A549 (cell line): Measurements from ENCODE around the gene CCDC187. TPM values are rescaled to one million over a fixed set of nuclear protein-coding genes. Genes with fewer than 3 reads are reported as not detected.

Experiments used
- ATAC-seq, 2 experiments: fragments of 200-7000 bp in 1 of 2; fragments of >200 bp in 1 of 2; cut with Nextera tagmentation in 1 of 2; cut with Tn5 transposase in 1 of 2; 3 replicates each; pipeline versions ENCODE4 v1.8.0 to v1.9.1; 2018 to 2020; ENCODE audit warnings: mild to moderate bottlenecking in 1 of 2, moderate library complexity in 1 of 2
- CTCF ChIA-PET: fragments of 300-600 bp; sonication (Branson Sonifier 250); formaldehyde crosslinking; extraction: SDS; loops from one replicate; lab custom pipeline; 2021; ENCODE audit warnings: antibody characterized with exemption, inconsistent platforms; lab: Yijun Ruan, JAX
- POLR2A ChIA-PET: fragments of 350-600 bp; formaldehyde crosslinking; extraction: SDS; loops from one replicate; lab custom pipeline; 2021; ENCODE audit warnings: antibody characterized with exemption, inconsistent platforms; lab: Yijun Ruan, JAX
- DNase-seq, 2 experiments: peaks; one replicate each; pipeline versions ENCODE4 v3.0.0 to v3.0.0-alpha.2; 2011 to 2016; ENCODE audit warnings: low read depth in 1 of 2, low spot score in 1 of 2
- FAIRE-seq: peaks from 2 replicates; lab custom pipeline; 2011; peaks lifted over from hg19 to GRCh38; lab: Jason Lieb, UNC
- H3K27ac ChIP-seq, 2 experiments: fragments of >200 bp; sonication (Bioruptor Twin); formaldehyde crosslinking; 3 replicates each; pipeline ENCODE4 v1.5.1; 2016 to 2017
- H3K4me1 ChIP-seq: fragments of >200 bp; sonication (Bioruptor Twin); formaldehyde crosslinking; 3 replicates; pipeline ENCODE4 v1.6.1; 2016
- H3K4me2 ChIP-seq: fragments of >200 bp; sonication (Bioruptor Twin); formaldehyde crosslinking; 3 replicates; pipeline ENCODE4 v1.6.1; 2016
- H3K4me3 ChIP-seq: fragments of >200 bp; sonication (Bioruptor Twin); formaldehyde crosslinking; 3 replicates; pipeline ENCODE4 v1.5.1; 2016
- H3K9me3 ChIP-seq: fragments of >200 bp; sonication (Bioruptor Twin); formaldehyde crosslinking; 3 replicates; pipeline ENCODE4 v1.6.1; 2016
- BCL3 ChIP-seq: fragments of >200 bp; sonication (Bioruptor Twin); formaldehyde crosslinking; IDR thresholded peaks from 3 replicates; pipeline ENCODE4 v1.6.1; 2016
- BHLHE40 ChIP-seq: IDR thresholded peaks from 2 replicates; pipeline ENCODE4 v1.6.1; 2012; ENCODE audit warnings: low read depth, low read length, inconsistent platforms
- CHD4 ChIP-seq: fragments of 200-600 bp; sonication (generic); IDR thresholded peaks from 2 replicates; pipeline ENCODE4 v1.6.1; 2016; ENCODE audit warnings: antibody characterized with exemption, mild to moderate bottlenecking, borderline replicate concordance
- E2F6 ChIP-seq: IDR thresholded peaks from 2 replicates; pipeline ENCODE4 v1.6.1; 2012; ENCODE audit warnings: low read depth, borderline replicate concordance
- ESRRA ChIP-seq: fragments of 150-350 bp; IDR thresholded peaks from 2 replicates; pipeline ENCODE4 v1.6.1; 2014; ENCODE audit warnings: mild to moderate bottlenecking, low read length, borderline replicate concordance
- FOSL2 ChIP-seq, 2 experiments: fragments of 450-650 bp in 1 of 2; fragments of >200 bp in 1 of 2; sonication (Bioruptor Twin) in 1 of 2; formaldehyde crosslinking; IDR thresholded peaks; 2 replicates each; pipeline versions ENCODE4 v1.5.0 to v1.6.1; 2016 to 2020; ENCODE audit warnings: mild to moderate bottlenecking in 1 of 2, moderate library complexity in 1 of 2
- HEYL ChIP-seq: fragments of 250-450 bp; sonication (Bioruptor Pico); IDR thresholded peaks from 2 replicates; pipeline ENCODE4 v1.8.0; 2021; ENCODE audit warnings: mild to moderate bottlenecking, moderate library complexity
- HOXA7 ChIP-seq: fragments of 250-450 bp; sonication (Bioruptor Pico); IDR thresholded peaks from 2 replicates; pipeline ENCODE4 v1.5.0; 2020; ENCODE audit warnings: mild to moderate bottlenecking, moderate library complexity
- HOXB5 ChIP-seq: fragments of 250-450 bp; sonication (Bioruptor Pico); IDR thresholded peaks from 2 replicates; pipeline ENCODE4 v1.5.0; 2020; ENCODE audit warnings: mild to moderate bottlenecking, moderate library complexity
- JUN ChIP-seq, 2 experiments: fragments of >200 bp; sonication (Bioruptor Twin); formaldehyde crosslinking; IDR thresholded peaks; 2 replicates in 1 of 2; 3 replicates in 1 of 2; pipeline ENCODE4 v1.6.1; 2016 to 2017
- KDM1A ChIP-seq: fragments of 200-600 bp; sonication (generic); IDR thresholded peaks from 2 replicates; pipeline ENCODE4 v1.6.1; 2016; ENCODE audit warnings: low read depth, mild to moderate bottlenecking
- KDM5A ChIP-seq: fragments of 200-600 bp; sonication (generic); IDR thresholded peaks from 2 replicates; pipeline ENCODE4 v1.6.1; 2016; ENCODE audit warnings: antibody characterized with exemption, mild to moderate bottlenecking
- MAX ChIP-seq: IDR thresholded peaks from 2 replicates; pipeline ENCODE4 v1.6.1; 2012
- MAZ ChIP-seq: fragments of 150-350 bp; IDR thresholded peaks from 2 replicates; pipeline ENCODE4 v1.6.1; 2014; ENCODE audit warnings: antibody characterized with exemption, low read depth, low read length, borderline replicate concordance
- NFE2L2 ChIP-seq: fragments of 150-350 bp; conservative IDR thresholded peaks from 2 replicates; pipeline ENCODE4 v1.6.1; 2014; ENCODE audit warnings: low read length
- SMC3 ChIP-seq: fragments of >200 bp; sonication (Bioruptor Twin); formaldehyde crosslinking; IDR thresholded peaks from 3 replicates; pipeline ENCODE4 v1.6.1; 2018; ENCODE audit warnings: inconsistent platforms
- ZC3H11A ChIP-seq: fragments of 450-650 bp; IDR thresholded peaks from 2 replicates; pipeline ENCODE4 v1.6.1; 2014; ENCODE audit warnings: antibody characterized with exemption, mild to moderate bottlenecking
- ZFP36 ChIP-seq: fragments of 450-650 bp; IDR thresholded peaks from 2 replicates; pipeline ENCODE4 v1.6.1; 2014; ENCODE audit warnings: borderline replicate concordance; ENCODE audit not compliant: partially characterized antibody
- WGBS: methylation state at CpG from one replicate; pipeline ENCODE4 v1.1.6; 2017; ENCODE audit errors: missing lambda C conversion rate; 5-methylcytosine and 5-hydroxymethylcytosine counted together
- polyA plus RNA-seq, 4 experiments: library from polyadenylated mRNA; depleted of rRNA in 3 of 4; stranded (reverse); fragments of >200 nt; fragmentation: RNase III in 1 of 4; extraction: RNeasy Plus Mini Kit Qiagen cat#74134 plus additional on column Dnase treatment in 1 of 4; gene quantifications; 2 replicates in 3 of 4; 3 replicates in 1 of 4; pipeline ENCODE4 v1.2.3, GENCODE V29; 2011 to 2017
- TF ChIP-seq, protein P1 (sequence below): fragments of 250-450 bp; sonication (Bioruptor Pico); IDR thresholded peaks from 2 replicates; pipeline ENCODE4 v1.5.0; 2021; ENCODE audit warnings: mild to moderate bottlenecking, moderate library complexity, borderline replicate concordance
- TF ChIP-seq, protein P2 (sequence below): fragments of 150-350 bp; IDR thresholded peaks from 2 replicates; pipeline ENCODE4 v1.6.1; 2014; ENCODE audit warnings: low read depth, mild to moderate bottlenecking, low read length
- TF ChIP-seq, protein P3 (sequence below): fragments of 450-650 bp; IDR thresholded peaks from 2 replicates; pipeline ENCODE4 v1.6.1; 2014; ENCODE audit warnings: antibody characterized with exemption

Gene CCDC187
- polyA plus RNA-seq, 2 of the 4 experiments (the other 2 are of a cell fraction): under 0.01 TPM; not detected in 1

DNA sequence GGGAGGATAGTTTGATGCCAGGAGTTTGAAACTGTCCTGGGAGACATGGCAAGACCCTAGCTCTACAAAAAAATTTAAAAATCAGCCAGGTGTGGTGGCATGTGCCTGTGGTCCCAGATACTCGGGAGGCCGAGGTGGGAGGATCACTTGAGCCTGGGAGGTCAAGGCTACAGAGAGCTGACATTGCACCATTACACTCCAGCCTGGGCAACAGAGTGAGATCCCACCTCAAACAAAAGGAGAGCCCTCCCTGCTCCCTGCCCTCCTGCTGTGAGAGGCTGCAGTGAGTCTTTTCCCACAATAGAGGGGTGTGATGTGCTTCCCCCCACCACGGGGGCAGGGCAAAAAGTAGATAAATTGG is 10.1 kb upstream of the CCDC187 start:
- H3K4me3 ChIP-seq: no peak overlapping the region
- ChIA-PET CTCF (interaction anchor here (0.9 to 3.4 kb wide), 4 partner anchors 15 to 89 kb away, joined by 3 to 17 read pairs (median 10); no protein-coding TSS in a partner anchor), POLR2A (no interaction called here)
- no peak overlapping the region for H3K27ac ChIP-seq
- no peak for TF ChIP-seq BHLHE40
- TF ChIP-seq FOSL2 (IDR thresholded peaks at IDR 0.05): no peak
- no peak for TF ChIP-seq FOSL2 (CRISPR knock-in tag; IDR thresholded peaks at IDR 0.05)
- no peak for TF ChIP-seq ZC3H11A
- no peak for TF ChIP-seq HEYL (CRISPR knock-in tag)
- TF ChIP-seq, protein P1, sequence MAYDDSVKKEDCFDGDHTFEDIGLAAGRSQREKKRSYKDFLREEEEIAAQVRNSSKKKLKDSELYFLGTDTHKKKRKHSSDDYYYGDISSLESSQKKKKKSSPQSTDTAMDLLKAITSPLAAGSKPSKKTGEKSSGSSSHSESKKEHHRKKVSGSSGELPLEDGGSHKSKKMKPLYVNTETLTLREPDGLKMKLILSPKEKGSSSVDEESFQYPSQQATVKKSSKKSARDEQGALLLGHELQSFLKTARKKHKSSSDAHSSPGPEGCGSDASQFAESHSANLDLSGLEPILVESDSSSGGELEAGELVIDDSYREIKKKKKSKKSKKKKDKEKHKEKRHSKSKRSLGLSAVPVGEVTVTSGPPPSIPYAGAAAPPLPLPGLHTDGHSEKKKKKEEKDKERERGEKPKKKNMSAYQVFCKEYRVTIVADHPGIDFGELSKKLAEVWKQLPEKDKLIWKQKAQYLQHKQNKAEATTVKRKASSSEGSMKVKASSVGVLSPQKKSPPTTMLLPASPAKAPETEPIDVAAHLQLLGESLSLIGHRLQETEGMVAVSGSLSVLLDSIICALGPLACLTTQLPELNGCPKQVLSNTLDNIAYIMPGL (CRISPR knock-in tag): no peak
- no peak for TF ChIP-seq CHD4
- TF ChIP-seq HOXA7 (CRISPR knock-in tag): no peak
- no peak for TF ChIP-seq JUN (IDR thresholded peaks at IDR 0.05)
- TF ChIP-seq MAX: no peak
- no peak for TF ChIP-seq NFE2L2
- TF ChIP-seq E2F6: no peak
- no peak for TF ChIP-seq ZFP36
- TF ChIP-seq, protein P2, sequence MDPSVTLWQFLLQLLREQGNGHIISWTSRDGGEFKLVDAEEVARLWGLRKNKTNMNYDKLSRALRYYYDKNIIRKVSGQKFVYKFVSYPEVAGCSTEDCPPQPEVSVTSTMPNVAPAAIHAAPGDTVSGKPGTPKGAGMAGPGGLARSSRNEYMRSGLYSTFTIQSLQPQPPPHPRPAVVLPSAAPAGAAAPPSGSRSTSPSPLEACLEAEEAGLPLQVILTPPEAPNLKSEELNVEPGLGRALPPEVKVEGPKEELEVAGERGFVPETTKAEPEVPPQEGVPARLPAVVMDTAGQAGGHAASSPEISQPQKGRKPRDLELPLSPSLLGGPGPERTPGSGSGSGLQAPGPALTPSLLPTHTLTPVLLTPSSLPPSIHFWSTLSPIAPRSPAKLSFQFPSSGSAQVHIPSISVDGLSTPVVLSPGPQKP: no peak
- no peak for TF ChIP-seq MAZ
- TF ChIP-seq SMC3: no peak
- TF ChIP-seq ESRRA: no peak
- no peak for TF ChIP-seq HOXB5 (CRISPR knock-in tag)
- no peak overlapping the region for H3K4me2 ChIP-seq
- peaks cover 8% of the 10 kb centered on the region; the same call in 2 of the 3 replicates for H3K4me1 ChIP-seq
- WGBS: 28% methylated on average over 3 of the region's 3 CpGs
- H3K9me3 ChIP-seq: peaks cover 15% of the 10 kb centered on the region
- DNase-seq (no peak), ATAC-seq (no peak), FAIRE-seq (no peak)

GRCh38 chr9:136313111-136314055 is 9.5 kb upstream of the CCDC187 start:
- peak; percentile 14 to 17; a peak in 2 of 6 replicates for ATAC-seq
- no peak overlapping the region for H3K27ac ChIP-seq
- POLR2A ChIA-PET: no interaction called here
- no peak for DNase-seq
- H3K4me2 ChIP-seq: no peak overlapping the region
- WGBS: 71% methylated on average over 12 of the region's 18 CpGs
- peaks cover 15% of the 10 kb centered on the region for H3K9me3 ChIP-seq
- TF ChIP-seq E2F6 (no peak), KDM1A (no peak), KDM5A (no peak), BCL3 (no peak)
- TF ChIP-seq, protein P3, sequence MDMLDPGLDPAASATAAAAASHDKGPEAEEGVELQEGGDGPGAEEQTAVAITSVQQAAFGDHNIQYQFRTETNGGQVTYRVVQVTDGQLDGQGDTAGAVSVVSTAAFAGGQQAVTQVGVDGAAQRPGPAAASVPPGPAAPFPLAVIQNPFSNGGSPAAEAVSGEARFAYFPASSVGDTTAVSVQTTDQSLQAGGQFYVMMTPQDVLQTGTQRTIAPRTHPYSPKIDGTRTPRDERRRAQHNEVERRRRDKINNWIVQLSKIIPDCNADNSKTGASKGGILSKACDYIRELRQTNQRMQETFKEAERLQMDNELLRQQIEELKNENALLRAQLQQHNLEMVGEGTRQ: no peak
- H3K4me1 ChIP-seq: peaks cover 8% of the 10 kb centered on the region; the same call in 2 of the 3 replicates
- H3K4me3 ChIP-seq: no peak overlapping the region
- no peak for FAIRE-seq
- CTCF ChIA-PET: interaction anchor here (0.7 to 3.4 kb wide), 24 partner anchors 9 to 317 kb away, joined by 3 to 31 read pairs (median 4); partner anchors contain the start of genes CCDC187 and DNLZ
